Peyer's patch (tissue), 4 donors: ENCODE results near the gene RAB25.

Source experiments
- POLR2A ChIP-seq, 2 donors: fragments of 450-650 bp; IDR thresholded peaks; one replicate each; pipeline ENCODE4 v1.5.1; 2017; ENCODE audit warnings: antibody characterized with exemption in 2 of 2, mild to moderate bottlenecking in 2 of 2, moderate library complexity in 2 of 2
- TF ChIP-seq, protein P1 (sequence below), 6 experiments: fragments of 450-650 bp in 4 of 6; fragments of 200-600 bp in 2 of 6; sonication (generic) in 1 of 6; IDR thresholded peaks; one replicate each; pipeline ENCODE4 v1.5.1; 2017 to 2019; ENCODE audit warnings: antibody characterized with exemption in 6 of 6, mild to moderate bottlenecking in 3 of 6, moderate library complexity in 1 of 6

DNA sequence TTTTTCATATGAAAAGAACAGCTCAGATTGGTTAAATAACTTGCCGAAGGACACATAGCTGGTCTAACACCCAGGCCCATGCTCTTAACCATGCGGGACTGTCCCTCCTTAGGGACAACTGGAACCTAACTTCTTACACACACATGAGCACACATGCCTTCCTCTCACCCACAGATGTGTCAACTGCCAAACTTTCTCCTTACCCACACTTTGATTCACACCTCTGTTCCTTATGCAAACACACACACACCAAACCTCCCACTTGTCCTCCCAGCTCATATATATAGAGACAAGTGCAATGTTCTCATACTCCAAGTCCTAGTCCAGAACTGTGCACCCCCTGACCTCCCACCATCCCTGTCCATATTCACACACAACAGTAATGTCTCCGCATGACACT is 4.3 kb downstream of the RAB25 start:
- TF ChIP-seq, protein P1, sequence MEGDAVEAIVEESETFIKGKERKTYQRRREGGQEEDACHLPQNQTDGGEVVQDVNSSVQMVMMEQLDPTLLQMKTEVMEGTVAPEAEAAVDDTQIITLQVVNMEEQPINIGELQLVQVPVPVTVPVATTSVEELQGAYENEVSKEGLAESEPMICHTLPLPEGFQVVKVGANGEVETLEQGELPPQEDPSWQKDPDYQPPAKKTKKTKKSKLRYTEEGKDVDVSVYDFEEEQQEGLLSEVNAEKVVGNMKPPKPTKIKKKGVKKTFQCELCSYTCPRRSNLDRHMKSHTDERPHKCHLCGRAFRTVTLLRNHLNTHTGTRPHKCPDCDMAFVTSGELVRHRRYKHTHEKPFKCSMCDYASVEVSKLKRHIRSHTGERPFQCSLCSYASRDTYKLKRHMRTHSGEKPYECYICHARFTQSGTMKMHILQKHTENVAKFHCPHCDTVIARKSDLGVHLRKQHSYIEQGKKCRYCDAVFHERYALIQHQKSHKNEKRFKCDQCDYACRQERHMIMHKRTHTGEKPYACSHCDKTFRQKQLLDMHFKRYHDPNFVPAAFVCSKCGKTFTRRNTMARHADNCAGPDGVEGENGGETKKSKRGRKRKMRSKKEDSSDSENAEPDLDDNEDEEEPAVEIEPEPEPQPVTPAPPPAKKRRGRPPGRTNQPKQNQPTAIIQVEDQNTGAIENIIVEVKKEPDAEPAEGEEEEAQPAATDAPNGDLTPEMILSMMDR (IDR thresholded peaks at IDR 0.05) = no peak
- TF ChIP-seq POLR2A (IDR thresholded peaks at IDR 0.05) = no peak
